NCI-H446 (cell line): ENCODE data around the gene PLXDC1.
A peak's percentile ranks its signal among the peaks of the same experiment; 100 is the strongest.
"Not testable (repeated sequence)": the region's sequence is repeated elsewhere in the genome, so short reads cannot be mapped to it uniquely, and the experiment has no call there.

Experiments used
- DNase-seq, 2 experiments: peaks; one replicate each; lab custom pipeline; 2025; lab: John Stamatoyannopoulos, UW

The PLXDC1 gene

DNA sequence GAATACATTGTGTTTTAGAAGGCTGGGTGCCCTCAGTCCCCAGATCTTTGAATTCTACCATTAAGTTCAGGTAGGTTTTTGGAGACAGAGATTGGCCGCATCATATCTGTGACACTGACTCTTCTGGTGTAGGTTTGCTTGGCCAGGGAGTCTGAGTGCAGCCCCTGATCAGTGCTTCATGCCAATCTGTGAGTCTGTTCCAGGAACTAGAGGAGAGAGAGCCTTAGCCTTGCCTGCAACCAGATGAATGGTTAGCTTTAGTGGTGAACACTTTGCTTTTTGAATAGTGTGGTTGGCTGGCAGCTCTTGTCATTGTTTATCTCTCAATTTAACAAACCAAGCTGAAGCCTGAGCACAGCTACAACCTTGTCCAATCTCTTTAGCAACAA, 87.8 kb downstream of the PLXDC1 start:
- no peak for DNase-seq

DNA sequence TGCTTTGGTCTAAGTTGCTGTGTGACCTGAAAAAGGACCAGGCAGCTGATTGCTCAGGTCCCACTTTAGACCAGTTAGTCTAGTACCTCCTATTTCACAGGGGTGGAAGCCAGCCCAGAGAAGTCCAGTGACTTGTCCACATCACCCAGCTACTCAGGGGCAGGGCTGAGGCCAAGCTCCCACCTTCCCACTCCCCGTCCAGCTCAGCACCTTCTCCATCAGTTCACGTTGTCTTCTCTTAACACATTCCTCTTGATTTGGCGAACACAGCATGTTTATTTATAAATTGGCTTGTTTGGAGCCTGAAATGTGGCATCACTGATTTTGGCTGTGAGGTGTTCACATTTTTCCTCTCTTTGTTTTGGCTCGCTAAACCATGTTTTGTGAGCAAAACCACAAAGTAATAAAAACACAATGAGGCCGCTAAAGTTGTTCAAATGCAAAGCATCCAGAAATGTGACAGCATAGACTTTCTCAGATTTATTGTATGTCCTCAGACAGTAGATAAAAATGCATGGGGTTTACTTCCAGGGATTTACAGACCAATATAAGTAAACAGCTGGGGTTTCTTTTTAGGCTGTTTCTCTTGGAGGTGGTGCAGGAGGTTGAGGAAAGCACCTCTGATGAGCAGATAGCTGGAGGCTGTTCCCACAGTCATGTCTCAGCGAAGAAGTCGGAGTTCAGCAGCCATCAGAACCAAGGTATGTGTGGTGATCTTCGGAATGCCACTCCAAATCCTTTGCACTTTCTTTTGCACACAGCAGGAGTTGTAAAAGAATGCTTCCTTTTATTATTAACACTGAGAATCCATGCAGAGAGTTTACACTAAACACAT, 88.4 kb downstream of the PLXDC1 start:
- no peak for DNase-seq

DNA sequence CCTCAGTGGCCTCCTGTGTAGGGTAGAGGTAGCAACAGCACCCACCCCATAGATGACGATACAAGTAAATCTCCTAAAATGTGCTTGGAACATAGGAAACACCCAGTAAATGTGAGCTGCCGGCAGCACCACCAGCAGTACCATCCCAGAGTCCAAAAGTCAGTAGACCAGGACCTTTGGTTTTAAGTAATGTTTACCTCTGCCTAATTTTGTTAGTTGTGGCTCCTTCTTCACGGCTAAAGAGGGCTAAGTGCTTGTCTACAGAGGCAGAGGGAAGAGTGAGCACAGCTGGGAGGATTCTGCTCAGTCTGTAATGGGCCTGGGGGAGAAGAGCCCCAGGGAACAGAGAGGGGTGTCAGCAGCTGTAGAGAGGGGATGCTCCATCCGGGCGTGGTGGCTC, 92.9 kb downstream of the PLXDC1 start:
- no peak for DNase-seq

DNA sequence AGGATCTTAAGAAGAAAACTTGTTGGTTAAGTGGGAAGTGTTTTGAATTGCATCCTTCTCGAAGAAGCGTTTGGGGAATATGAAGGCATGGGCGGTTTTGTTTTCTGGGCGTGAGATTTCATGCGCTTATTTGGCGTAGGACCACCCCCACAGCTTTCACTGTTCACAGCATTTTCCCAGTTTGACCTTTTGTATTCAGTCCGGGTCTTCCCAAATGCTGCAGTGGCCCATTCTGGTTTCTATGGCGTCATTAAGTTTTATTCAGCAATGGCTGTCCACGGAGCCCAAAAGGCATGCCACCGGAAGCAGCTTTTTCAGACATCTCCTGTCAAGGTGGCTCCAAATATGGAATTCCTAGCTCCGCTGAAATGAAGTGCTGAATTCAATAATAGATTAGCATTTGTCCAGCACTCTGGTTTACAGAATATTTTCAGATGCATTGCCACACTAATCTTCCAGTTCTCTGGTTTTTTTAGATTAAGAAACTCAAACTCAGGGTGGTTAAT, 93.7 kb downstream of the PLXDC1 start:
- DNase-seq = no peak

DNA sequence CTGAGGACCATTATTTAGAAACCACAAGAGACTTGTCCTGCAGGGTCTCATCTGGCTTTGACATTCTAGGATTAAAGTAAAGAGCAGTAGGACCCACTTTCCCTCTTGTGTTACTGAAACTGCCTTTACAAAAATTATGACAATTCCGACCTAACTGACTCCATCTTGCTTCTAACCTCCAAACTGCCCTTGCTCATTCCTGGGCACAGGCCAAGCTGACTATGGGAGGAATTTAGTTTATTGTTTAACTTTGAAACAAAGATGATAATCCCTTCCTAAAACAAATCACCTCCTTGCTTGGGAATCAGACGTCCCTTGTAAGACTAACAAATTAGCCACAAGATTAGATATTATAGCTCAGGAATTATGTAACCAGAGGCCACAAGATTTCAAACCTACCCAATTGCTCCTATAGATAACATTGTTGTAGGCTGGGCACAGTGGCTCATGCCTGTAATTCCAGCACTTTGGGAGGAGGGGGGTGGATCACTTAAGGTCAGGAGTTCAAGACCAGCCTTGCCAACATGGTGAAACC, 97.3 kb downstream of the PLXDC1 start:
- DNase-seq = no peak

DNA sequence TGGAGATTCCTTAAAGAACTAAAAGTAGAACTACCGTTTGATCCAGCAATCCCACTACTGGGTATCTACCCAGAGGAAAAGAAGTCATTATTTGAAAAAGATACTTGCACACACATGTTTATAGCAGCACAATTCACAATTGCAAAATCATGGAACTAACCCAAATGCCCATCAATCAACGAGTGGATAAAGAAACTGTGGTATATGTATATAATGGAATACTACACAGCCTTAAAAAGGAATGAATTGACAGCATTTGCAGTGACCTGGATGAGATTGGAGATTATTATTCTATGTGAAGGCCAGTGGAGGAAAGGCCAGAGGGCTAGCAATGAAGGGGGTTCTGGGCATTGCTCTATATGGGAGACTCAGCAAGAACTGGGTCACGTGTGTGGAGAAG, 99.0 kb downstream of the PLXDC1 start:
- DNase-seq = not testable (repeated sequence)

DNA sequence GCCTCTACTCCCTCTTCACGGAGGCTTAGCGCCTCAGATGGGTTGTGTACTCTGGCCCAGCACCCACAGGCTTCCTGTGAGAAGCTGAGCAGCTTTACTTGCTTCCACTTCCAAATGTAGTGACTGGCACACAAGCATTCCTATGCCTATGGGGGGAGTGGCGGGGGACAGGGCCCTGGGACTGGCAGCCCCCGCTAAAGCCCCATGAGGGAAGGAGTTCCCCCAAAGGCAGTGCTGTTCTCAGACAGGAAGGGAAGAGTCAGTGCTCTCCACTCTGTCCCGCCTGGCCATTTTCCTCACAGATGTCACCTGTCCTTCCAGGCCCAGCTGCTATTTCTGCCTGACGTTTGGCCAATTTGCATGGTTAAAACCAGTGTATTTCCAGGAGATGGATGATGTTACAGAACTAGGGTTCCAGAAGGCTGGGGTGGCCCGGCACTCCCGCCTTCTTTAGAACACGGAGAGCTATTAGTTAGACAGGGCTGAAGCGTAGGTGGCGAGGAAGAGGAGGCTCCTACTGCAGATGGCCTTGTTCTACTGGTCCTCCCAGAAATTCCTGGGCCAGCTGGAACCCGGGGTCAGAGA, 100.3 kb downstream of the PLXDC1 start:
- no peak for DNase-seq

DNA sequence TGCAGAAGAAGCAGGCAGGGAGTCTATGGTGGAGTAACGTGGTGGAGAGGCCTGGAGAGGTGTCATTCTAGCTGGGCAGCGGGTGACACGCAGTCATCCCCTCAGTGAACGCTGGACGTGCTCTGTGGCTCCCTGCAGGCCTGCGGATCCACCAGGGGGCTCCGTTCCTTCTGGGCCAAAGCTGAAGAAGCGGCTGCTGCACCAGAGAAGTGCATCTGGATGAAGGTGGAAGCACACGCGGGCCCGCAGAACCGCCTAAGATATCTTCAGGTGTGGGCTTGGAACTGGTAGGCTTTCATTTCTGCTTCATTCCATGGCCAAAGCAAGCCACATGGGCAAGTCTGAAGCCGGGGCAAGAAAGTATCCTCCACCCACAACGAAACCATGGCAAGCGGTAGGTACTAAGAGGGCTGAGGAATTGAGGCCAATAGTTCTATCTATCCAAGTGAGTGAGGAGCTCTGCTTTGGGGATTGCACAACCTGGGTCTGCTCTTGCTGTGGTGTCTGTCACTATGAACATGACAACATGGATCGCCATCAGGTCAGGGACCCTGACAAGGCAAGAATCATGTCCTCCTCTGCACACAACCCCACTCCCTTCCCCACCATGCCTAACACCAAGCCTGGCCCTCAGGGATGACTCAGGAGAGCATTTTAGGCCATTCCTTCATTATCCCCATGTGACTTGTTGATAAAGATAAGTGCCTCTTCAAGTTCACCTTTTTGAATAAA, 105.3 kb downstream of the PLXDC1 start:
- no peak for DNase-seq

DNA sequence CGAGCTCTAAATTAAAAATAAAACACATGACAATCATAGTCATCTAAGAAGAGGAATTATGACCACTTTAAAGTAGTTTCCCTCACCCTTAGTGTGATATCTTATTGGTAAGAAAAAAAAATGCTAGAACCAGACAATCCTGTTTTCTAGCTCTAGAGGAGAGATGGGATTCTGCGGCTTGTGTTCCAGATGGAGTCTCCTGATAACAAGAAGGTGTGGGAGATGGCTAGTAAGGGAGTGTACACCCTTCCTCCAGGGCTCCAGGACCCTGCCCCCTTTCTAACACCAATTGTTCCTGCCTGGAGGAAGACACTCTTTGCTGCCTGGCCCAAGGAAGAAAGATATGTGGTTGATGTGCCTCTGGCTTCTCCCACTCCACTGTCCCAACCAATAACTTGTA, 115.4 kb downstream of the PLXDC1 start:
- DNase-seq = no peak

DNA sequence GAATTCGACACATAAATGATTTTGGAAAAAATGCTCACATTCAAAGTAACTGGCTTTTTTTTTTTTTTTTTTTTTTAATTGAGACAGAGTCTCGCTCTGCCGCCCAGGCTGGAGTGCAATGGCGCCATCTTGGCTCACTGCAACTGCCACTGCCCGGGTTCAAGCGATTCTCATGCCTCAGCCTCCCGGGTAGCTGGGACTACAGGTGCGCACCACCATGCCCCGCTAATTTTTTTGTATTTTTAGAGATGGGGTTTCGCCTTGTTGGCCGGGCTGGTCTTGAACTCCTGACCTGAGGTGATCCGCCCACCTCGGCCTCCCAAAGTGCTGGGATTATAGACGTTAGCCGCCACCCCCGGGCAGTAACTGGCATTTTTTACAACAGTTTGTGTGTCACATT, 115.9 kb downstream of the PLXDC1 start:
- not testable (repeated sequence) for DNase-seq

DNA sequence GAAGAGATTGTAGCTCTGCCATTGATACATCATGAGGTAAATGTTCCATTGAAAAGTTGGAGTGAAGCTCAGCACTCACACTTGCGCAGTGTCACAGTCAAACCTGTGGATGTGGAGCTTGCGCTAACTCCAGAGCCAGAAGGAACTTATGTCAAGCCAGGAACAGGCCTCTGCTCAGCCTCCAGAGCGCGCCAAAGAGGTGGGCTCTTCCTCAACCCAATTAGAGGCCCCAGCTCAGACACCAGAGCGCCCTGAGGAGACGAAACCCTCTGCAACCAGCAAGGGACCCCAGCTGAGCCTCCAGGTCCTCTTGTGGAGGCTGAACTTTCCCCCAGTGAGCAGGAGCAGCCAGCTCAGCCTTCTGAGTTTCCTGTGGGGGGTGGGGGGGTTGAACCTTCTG, 122.7 kb downstream of the PLXDC1 start:
- no peak for DNase-seq

DNA sequence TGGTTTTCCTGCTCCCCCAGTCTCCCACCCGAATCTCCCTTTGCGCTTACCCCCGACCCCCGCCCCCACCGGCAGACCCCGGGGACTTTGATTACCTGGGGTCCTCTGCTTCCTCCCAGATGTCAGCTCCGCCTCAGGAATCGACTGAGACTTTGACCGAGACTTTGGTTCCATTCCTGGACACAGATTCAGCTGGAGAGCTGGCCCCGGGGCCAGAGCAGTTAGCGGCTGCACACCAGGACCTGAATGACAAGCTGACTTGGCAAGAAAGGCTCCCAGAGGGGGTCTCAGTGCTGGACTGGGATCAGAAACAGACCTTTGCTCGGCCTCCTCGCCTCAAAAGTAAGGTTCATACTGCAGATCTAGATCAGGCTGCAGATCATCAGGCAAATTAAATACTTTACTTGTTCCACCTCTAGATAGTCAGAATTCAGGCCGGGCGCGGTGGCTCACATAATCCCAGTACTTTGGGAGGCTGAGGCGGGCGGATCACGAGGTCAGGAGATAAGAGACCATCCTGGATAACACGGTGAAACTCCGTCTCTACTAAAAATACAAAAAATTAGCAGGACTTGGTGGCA, 123.9 kb downstream of the PLXDC1 start:
- DNase-seq = no peak

DNA sequence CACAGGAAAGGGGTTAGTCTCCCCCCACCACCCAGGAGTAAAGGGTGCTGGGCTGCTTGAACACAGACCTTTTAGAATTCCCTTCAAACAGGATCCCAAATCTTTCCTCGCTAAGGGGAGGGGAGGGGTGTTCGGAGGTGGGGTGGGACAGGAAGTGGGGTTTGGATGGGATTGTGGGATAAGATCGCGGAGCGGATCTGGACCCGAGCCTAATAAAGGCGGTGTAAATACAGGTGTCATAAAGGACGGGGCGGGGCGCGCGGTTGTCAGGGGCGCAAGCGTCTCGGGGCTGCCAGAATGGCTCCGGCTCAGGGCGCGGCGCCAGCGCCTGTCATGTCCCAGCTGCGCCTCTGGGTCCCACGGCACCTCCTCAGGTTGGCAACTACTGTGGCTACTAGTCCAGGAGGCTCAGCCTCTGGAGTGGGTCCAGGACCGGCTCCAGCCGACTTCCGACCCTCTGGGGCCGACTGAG, 124.4 kb downstream of the PLXDC1 start:
- peak; percentile 14 to 64 for DNase-seq

DNA sequence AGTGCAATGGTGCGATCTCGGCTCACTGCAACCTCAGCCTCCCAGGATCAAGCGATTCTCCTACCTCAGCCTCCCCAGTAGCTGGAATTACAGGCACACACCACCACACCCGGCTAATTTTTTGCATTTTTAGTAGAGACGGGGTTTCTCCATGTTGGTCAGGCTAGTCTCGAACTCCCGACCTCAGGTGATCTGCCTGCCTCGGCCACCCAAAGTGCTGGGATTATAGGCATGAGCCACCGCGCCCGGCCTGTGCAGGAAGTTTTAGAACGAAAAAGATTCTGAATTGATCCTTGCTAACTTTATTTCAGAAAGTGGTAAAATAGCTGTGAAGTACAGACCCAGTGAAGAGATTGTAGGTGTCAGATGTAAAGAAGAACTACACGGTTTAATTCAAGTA, 125.1 kb downstream of the PLXDC1 start:
- DNase-seq = not testable (repeated sequence)

DNA sequence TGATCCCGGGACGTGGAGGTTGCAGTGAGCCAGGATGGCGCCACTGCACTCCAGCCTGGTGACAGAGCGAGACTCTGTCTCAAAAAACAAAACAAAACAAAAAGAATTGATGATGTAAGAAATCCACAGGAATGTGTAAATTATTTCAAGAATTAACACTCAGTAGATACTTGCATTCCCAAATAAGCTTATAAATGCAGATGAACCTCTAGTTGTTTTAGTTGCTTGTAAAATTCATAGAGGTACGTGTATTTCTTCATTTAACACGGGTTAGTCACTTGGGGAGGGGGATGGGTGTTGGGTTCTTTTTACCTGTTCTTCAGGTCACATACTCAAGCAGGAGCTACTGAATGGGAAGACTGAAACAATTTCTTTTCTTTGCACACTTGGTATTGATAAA, 128.5 kb downstream of the PLXDC1 start:
- no peak for DNase-seq

DNA sequence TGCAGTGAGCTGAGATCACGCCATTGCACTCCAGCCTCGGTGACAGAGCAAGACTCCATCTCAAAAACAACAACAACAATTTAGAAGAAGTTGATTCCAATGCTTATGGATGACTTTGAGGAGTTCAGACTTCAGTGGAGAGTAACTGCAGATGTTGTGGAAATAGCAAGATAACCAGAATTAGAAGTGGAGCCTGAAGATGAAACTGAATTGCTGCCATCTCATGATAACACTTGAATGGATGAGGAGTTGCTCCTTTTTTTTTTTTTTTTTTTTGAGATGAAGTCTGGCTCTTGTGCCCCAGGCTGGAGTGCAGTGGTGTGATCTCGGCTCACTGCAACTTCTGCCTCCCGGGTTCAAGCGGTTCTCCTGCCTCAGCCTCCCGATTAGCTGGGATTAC, 131.4 kb downstream of the PLXDC1 start:
- DNase-seq = not testable (repeated sequence)

DNA sequence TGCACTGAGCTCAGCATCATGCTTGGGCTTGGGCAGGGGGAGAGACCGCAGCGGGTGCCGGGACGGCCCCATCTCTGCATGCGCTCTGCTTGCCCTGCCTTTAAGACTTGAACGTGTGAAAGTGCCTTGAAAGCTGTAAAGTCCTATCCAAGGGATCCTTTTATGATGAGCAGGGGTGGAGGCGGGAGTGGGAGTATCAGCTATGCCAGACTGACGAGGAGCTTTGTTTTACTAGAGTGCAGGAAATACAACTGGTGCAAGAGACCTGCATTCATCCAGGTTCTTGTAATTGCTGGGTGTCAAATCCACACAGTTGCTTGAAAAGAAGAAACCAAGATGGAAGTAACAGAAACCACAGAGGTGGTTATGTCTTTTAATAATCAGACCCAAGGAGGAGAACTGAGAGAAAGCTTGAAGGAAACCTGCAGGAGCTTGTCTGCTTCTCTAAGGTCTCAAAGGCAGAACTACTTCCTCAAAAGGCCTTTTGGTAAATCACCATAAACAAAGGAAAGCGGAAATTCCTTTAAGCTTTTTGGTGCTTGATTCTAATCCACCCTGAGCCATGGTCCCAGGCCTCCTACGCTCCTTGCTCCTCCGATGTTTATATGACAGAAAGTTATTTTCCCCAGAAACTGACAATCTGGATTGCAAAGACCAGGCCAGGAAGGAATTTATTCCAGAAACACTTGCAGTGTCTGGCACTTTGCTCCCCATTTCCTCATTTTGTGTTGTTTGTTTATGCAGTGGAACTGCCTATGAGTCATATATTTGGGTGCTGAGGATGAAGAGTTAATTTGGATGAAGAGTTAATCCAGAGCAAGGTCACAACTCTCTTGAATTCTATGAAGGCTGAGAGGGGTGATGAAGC, 132.9 kb downstream of the PLXDC1 start:
- DNase-seq = no peak

DNA sequence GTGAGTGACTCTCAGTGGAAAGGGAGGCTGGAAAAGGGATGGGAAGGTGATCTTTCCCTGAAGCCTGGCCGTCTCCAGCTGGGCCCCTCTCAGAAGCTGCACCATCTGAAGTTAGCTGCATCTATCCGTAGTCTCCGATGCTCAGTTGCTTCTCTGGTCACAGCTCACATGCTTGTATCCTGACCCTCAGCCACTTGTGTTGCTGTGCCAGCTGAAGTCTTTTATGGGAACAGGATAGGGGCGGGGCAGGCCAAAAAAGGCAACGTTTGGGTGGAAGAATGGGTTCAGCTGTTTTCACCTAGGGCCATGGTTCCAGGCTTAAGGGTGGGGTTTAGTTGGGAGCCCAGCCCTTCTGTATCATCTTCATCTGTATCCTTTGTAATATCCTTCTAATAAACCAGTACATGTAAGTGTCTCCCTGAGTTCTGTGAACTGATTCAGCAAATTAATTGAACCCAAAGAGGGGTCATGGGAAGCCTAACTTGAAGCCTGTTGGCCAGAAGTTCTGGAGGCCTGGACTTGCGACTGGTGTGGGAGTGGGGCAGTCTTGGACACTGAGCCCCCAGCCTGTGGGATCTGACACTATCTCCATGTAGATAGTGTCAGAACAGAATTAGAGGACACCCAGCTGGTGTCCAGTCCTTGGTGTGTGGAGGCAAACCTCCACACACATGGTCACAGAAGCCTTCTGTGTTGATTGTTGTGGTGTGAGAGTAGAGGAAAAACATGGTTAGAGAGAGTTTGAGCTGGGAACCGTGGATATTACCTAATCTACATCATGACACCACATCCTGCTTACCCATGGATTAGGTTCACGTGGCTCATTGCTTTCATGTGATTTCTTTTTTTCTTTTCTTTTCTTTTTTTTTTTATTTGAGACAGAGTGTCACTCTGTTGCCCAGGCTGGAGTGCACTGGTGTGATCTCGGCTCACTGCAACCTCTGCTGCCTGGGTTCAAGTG, 135.0 kb downstream of the PLXDC1 start:
- no peak for DNase-seq

DNA sequence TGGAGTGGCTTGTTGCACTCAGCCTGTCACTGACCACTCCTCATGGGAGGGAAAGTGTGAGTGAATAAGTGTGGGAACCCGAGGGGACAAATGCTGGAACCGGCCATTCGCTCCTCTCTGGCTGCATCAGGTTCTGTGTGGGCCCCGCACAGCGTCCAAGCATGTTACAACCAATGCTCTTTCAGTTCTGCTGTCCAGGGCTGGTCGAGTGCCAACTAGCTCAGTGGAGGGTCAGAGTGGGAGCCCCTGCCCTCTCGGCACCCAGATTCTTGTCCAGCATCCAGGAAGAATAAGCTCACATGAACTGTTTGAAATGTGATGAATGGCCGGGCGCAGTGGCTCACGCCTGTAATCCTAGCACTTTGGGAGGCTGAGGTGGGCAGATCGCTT, 135.9 kb downstream of the PLXDC1 start:
- no peak for DNase-seq
